Hematopoietic multipotent progenitor cell treated with erythropoietin and hydrocortisone succinate and interleukin-3 and kit ligand, for 6 days (in vitro differentiated cells): ENCODE data around the gene NAA38.

Experiments
- DNase-seq: peaks from one replicate; pipeline ENCODE4 v3.0.0-alpha.2; 2015

Gene NAA38

GRCh38 chr17:7839190-7839875, 18.0 kb downstream of the NAA38 start:
- peak; percentile 64 for DNase-seq

GRCh38 chr17:7838090-7839075, 19.0 kb downstream of the NAA38 start:
- peak; percentile 88 for DNase-seq

- DNase-seq = peak; percentile 59
Measured at GRCh38 chr17:7837408-7838088, 19.8 kb downstream of the NAA38 start.

DNA sequence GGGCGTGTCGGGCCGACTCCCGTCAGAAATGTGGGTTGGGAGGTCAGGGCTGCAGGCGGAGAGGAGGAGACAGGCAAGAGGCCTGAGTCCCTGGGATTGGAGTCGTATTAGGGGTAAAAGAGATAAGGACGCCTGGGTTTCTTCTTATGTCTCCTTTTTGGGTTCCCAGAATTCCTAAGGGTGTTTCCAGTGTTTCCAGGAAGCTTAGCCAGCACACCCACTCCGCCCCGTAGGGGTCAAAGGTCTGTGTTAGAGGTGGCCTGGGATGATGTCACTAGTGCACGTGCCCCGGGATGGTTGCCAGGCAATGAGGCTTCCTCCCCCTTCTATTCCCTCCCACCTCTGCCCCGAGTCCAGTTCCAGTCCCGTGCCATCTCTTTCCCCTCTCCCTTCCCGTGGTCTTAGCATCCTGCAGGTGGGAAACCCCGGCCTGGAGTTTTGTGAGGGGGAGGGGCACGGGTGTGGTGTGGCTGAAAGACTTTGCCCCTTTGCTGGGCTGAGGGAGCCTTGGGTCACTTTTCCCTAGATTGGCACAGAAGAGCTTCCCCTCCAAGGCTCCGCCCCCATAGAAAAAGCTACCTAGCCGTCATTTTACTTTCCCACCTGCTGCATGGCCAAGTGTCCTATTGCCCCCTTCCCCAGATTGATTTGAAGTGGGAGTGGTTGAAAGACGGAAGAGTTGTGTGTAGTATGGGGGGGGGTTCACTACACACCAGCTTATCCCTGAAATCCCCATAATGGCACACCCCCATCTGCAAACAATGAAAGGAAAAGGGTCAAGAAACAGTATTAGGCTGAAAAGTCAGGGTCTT, 20.6 kb downstream of the NAA38 start:
- DNase-seq = peak; percentile 98

DNA sequence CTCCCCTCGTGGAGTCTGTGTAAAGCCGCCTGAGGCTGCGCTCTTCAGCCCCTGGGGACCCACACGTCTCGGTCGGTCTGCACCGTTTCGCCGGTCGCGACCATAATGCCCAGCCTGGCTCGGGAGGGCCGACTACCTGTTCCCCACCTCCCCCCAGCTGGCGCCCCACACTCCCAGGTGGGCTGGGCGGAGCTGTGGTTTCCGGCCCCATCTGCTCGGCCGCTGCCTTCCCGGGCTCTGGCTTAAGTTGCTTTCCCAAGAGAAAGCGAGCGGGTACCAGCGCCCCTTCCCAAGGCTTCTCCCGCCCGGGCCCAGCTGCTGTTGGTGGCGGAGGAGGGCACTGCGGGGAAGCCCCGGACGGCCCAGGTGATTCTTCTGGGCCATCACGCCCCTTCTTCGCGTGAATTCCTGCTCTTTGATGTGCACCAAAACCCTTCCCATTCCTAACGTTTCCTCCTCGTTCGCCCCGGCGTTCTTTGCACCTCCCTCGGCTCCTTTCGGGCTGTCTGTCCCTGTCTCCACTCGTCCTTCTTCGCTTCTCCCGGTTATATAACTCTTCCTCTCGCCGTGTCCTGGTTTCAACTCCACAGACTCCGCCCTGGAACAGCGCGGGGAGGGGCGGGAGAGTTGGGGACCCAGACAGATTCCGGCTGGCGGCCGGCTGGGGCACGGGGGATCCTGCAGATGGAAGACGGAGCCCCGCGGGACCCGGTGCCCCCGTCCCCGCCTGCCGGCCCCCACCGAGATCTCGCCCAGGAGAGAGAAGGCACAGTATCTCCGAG, 21.4 kb downstream of the NAA38 start:
- no peak for DNase-seq

DNA sequence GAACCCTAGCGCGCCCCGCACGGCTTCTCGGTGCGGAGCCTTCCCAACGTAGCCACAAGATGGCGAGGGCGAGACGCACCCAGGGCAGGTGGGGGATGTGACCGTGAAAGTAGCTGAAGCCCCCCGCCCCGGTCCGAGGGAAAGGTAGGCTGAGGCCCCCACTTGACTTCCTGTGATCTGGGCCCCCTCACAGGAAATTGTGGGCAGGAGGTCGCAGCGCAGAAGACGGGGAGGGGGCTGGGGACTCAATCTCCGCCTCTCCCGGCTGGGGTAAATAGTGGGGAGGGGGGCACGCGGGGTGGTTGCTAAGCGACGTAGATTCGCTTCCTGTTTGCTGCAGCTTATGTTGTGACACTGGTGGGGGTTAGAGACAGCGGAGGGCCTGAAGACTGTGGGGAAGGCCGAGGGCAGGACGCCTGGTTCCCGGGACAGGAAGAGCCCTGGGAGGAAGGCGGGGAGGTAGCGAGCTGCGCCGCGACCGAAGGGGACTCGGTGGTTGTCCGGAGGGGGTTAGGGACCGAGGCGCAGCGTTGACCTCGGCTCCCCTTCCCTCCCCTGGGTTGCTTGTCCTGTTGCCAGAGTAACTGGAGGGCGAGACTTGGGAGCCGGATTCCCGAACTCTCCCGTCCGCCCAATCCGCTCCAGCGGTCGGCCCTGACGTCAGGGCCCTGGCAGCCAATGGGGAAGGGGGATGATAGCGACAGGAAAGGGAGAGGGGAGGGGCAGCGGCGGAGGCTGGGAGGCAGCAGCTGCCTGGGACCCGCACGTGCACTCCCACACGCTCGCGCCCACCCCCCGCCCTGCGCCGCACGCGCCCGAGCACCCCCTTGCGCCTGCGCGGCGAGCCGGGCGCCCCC, 22.2 kb downstream of the NAA38 start:
- peak; percentile 97 for DNase-seq

DNA sequence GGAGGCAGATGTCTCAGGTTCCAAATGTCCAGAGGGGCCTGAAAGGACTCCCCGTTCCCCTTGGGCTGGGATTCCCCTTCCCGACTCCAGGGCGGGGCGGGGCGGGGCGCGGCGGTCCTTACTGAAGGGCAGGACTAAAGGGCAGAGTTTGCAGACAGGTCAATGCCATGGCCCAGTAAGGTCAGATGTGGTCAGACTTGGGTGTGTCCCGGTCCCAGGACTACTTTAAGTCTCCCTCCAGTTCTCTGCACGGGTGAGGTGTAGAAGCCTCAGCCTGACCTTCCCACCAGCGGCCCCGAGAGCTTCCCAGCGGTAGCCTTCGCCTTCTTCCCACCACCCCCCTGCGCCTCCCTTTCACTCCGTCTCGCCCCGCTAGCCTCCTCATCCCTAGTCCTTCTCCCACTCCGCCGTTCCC, 22.8 kb downstream of the NAA38 start:
- no peak for DNase-seq

- DNase-seq = peak; percentile 98
Measured at GRCh38 chr17:7833795-7834541, 23.4 kb downstream of the NAA38 start, which contains the start of gene KDM6B. Gene KDM6B, plus strand, starts transcription at chr17:7834217. Its CDS starts 11,338 bp downstream, at chr17:7845555.

DNA sequence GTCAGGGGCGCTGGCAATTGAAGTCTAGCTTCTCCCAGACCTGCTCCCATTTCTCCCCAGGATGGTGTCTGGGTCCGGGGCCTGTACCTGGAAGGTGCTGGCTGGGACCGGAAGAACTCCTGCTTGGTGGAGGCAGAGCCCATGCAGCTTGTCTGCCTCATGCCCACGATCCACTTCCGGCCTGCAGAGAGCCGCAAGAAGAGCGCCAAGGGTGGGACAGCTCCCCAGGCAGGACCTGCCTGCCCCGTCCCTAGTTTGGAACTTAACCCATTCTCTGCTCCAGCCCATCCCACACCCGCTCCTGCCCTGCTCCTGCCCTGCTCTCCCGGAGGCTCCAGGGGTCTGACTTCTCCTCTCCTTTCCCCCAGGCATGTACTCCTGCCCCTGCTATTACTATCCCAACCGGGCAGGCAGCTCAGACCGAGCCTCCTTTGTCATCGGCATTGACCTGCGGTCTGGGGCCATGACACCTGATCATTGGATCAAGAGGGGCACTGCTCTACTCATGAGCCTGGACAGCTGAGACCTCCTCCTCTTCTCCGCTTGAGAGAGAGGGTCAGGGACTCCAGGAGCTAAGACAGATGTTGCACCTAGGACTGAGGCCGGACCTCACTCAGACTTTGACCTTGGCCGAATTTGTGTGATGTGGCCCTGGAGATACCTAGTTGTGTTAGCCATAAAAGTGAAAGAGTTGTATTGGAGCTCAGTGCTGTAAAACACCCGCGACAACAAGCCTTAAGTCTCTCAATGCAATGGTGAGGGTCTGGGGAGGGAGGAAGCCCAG, 24.2 kb downstream of the NAA38 start:
- DNase-seq = no peak

GRCh38 chr17:7832431-7832830, 24.9 kb downstream of the NAA38 start:
- no peak for DNase-seq

- no peak for DNase-seq
Measured at GRCh38 chr17:7831233-7831632, 26.1 kb downstream of the NAA38 start.

- no peak for DNase-seq
Measured at GRCh38 chr17:7830616-7831015, 26.7 kb downstream of the NAA38 start.

DNA sequence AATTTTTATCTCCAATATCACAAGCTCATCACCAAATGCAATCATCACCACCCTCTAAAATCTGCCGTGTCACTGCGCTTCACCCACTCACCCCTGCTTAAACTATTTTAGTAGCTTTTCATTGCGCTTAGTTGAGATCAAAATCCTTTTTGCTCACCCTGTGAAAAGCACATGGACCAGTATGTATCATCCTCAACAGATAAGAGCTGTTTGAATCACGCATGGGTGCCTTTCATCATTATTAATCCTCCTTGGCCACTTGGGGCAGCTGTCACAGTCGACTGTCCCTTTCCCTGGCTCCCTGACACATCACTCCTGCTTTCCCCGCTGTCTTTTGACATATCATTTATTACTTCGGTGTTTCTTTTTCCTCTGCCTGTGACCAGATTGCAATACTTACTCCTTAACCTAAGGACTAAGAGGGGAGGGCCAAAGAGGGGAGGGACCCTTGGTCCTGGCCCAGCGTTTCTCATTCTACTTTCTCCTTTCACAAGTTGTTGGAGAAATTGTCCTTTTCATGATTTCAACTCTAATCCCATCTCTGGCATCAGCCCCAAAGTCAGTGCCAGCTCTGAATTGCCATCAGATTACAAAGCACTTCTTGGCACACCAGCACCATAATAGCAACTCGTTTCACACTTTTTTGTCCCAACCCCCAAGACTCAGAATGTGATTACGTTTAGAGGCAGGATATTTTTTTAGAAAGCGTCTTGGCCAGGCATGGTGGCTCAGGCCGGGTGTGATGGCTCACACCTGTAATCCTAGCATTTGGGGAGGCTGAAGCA, 32.0 kb downstream of the NAA38 start:
- peak; percentile 61 for DNase-seq

DNA sequence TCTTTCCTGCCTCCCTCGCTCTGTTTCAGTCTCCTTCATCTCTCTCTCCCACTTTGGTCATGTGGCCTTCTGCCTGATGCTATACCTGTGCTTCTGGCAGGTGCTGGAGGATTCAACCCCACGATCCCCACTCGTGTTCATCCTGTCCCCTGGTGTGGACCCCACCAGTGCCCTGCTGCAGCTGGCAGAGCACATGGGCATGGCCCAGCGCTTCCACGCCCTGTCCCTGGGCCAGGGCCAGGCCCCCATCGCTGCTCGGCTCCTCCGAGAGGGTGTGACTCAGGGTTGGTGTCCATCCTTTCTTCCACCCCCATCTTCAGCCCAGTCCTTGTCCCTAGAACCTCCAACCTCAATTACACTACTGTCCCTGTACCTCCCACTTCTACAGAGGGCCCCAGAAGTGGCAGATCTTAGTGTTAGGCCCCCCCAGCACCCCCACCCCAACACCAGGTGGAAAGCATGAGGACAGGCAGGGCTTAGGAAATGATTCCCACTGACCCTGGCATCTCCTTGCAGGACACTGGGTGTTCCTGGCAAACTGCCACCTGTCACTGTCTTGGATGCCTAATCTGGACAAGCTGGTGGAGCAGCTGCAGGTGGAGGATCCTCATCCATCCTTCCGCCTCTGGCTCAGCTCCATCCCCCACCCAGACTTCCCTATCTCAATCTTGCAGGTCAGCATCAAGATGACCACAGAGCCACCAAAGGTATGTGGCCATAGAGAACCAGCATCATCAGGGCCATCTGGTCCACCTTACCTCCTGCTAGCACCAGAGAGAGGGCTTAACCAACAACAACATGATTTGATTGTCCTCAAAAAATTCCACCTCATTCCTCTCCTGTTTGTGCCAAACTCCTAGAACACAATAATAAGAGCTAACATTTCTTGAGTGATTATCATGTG, 33.1 kb downstream of the NAA38 start:
- no peak for DNase-seq

DNA sequence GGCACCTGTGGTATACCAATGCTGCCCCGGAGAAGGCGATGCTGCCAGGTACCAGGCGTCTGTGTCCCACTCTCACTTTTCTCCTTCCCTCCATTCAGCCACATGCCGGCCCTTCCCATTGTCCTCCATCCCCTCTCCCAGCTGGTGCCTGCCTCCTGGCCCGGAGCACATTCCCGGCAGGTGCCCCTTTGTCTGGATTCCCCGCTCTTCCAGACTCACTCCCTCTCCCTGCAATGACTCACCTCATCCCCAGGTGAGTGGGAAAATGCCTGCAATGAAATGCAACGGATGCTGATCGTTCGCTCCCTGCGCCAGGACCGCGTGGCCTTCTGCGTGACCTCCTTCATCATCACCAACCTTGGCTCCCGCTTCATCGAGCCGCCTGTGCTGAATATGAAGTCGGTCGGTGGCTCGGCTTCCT, 33.8 kb downstream of the NAA38 start:
- DNase-seq = no peak

DNA sequence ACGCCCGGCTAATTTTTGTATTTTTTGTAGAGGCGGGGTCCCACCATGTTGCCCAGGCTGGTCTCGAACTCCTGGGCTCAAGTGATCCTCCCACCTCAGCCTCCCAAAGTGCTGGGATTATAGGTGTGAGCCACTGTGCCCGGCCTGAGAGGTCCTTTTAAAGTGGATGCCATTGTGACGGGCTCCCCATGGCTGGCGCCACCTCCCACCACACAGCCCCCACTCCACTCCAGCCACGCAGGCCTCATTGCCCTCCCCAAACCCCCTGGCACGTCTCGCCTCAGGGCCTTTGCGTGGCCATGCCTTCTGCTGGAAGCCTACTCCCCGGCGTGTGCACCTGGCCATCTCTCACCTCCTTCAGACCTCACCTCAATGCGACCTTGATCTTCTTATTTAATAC, 35.2 kb downstream of the NAA38 start:
- DNase-seq = no peak

GRCh38 chr17:7820231-7820630, 37.1 kb downstream of the NAA38 start:
- DNase-seq = no peak
